ENCODE measurements around the gene PLA2R1. TPM values are rescaled to one million over a fixed set of nuclear protein-coding genes. Genes with fewer than 3 reads are reported as not detected.

The PLA2R1 gene
- total RNA-seq, 1 experiment from 2014 or later = 8.4 TPM

DNA sequence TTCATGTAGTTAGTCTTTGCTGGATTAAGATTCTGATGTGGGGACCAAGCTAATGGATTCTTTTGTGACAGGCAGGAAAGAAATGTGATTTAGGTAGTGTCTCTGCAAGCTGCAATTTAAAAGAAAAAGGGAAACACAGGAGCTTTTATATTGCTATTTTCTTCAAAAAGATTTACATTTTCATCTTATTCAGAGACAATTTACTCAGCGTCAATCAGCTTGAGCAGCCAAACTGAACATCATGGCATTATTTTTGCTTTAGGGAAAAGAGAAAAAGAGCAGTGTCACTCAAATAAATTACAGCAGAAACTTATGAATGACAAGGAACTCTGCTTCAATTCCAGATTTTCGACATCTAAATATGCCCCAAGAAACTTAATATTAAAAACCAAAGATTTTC, 67.4 kb downstream of the PLA2R1 start:
- intact Hi-C loops (cut with micrococcal nuclease) = no loop called here
- CTCF ChIA-PET = no interaction called here
- H3K27ac Mint-ChIP-seq (ENCODE audit: low read depth, unreplicated experiment) = no peak overlapping the region

GRCh38 chr2:159989249-159989648, 73.2 kb downstream of the PLA2R1 start:
- H3K27ac Mint-ChIP-seq (ENCODE audit: low read depth, unreplicated experiment) = no peak overlapping the region
- no TSS peak for BruUV-seq (replicated peaks)
- DNase-seq (ENCODE audit: unreplicated experiment) = no peak
- H3K27me3 Mint-ChIP-seq (ENCODE audit: insufficient read depth, unreplicated experiment) = no peaks in the 10 kb centered on the region
- CTCF ChIA-PET = interaction anchor here (1.1 kb wide), 1 partner anchor 9 kb away, joined by 3 read pairs; no protein-coding TSS in a partner anchor
- POLR2A ChIA-PET = no interaction called here
- H3K9me3 Mint-ChIP-seq (ENCODE audit: unreplicated experiment) = no peaks in the 10 kb centered on the region
- H3K36me3 Mint-ChIP-seq (ENCODE audit: insufficient read depth, unreplicated experiment) = peaks cover 17% of the 10 kb centered on the region
- no peak for TF ChIP-seq CTCF (IDR thresholded peaks at IDR 0.05; ENCODE audit: unreplicated experiment)
- intact Hi-C loops (cut with micrococcal nuclease) = no loop called here
- H3K4me3 Mint-ChIP-seq (ENCODE audit: unreplicated experiment) = no peak overlapping the region
- no peaks in the 10 kb centered on the region for H3K4me1 Mint-ChIP-seq (ENCODE audit: insufficient read depth, unreplicated experiment)

More for the DNA sequence above, 67.4 kb downstream of the PLA2R1 start:
- Mint-ChIP-seq H3K4me1 (ENCODE audit: insufficient read depth, unreplicated experiment) (peaks cover 14% of the 10 kb centered on the region), H3K36me3 (ENCODE audit: insufficient read depth, unreplicated experiment) (peaks cover 40% of the 10 kb centered on the region), H3K9me3 (ENCODE audit: unreplicated experiment) (no peaks in the 10 kb centered on the region), H3K27me3 (ENCODE audit: insufficient read depth, unreplicated experiment) (no peaks in the 10 kb centered on the region), H3K4me3 (ENCODE audit: unreplicated experiment) (no peak overlapping the region)
- no TSS peak for BruUV-seq (replicated peaks)
- POLR2A ChIA-PET = interaction anchor here (3.9 kb wide), 1 partner anchor 12 kb away, joined by 28 read pairs; no protein-coding TSS in a partner anchor
- no peak for TF ChIP-seq CTCF (IDR thresholded peaks at IDR 0.05; ENCODE audit: unreplicated experiment)
- no peak for DNase-seq (ENCODE audit: unreplicated experiment)

DNA sequence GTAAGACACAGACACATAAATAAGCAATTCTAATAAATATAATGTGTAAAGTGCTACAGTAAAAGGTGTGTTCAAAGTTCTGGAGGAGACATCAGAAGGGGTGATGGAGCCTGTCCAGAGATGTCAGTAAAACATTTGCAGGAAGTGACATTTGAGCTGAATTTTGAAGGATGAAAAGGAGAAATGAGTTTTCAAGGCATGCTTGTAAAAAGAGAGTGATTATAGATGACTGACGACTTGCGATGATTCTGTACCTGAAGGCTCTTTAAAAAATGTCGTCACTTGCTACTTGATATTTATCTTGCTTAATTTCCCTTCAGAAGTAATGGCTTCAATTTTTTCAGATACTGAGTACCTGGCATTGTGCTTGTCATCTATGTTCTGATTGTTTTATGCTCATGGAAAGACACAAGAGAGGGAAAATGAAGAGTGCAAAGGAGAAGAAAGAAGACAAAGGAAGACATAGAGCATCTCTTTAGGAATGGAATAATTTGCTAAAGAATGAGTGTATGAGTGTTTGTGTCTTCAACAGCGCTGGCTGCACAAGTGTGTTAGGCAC, 73.9 kb downstream of the PLA2R1 start:
- Mint-ChIP-seq H3K27me3 (ENCODE audit: insufficient read depth, unreplicated experiment) (no peaks in the 10 kb centered on the region), H3K27ac (ENCODE audit: low read depth, unreplicated experiment) (no peak overlapping the region), H3K4me1 (ENCODE audit: insufficient read depth, unreplicated experiment) (no peaks in the 10 kb centered on the region), H3K4me3 (ENCODE audit: unreplicated experiment) (no peak overlapping the region), H3K36me3 (ENCODE audit: insufficient read depth, unreplicated experiment) (peaks cover 19% of the 10 kb centered on the region), H3K9me3 (ENCODE audit: unreplicated experiment) (no peaks in the 10 kb centered on the region)
- CTCF ChIA-PET = interaction anchor here (0.6 to 1.1 kb wide), 3 partner anchors 10 to 70 kb away, joined by 3 read pairs; no protein-coding TSS in a partner anchor
- no TSS peak for BruUV-seq (replicated peaks)
- no peak for TF ChIP-seq CTCF (IDR thresholded peaks at IDR 0.05; ENCODE audit: unreplicated experiment)
- intact Hi-C loops (cut with micrococcal nuclease) = no loop called here
- DNase-seq (ENCODE audit: unreplicated experiment) = no peak
- POLR2A ChIA-PET = interaction anchor here (0.7 kb wide), 1 partner anchor 18 kb away, joined by 3 read pairs; no protein-coding TSS in a partner anchor

DNA sequence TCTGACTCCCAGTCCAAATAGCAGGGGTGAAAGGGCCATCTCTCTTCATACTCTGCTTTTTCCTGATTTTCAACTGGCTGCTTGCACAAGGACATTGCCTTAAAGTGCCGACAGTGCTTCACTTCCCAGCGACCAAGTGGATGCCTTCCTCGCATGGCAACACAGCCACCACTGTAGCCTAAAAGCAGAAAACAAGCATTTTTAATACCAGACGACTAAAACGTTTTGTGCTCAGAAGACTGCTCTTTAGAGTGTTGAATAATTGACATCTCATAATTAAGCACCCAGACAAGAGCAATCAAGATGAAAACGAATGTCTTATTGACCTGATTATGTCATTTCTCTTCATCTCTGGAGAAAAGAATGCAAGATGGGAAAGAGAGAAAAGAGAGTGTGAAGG, 75.2 kb downstream of the PLA2R1 start:
- Mint-ChIP-seq H3K27me3 (ENCODE audit: insufficient read depth, unreplicated experiment) (no peaks in the 10 kb centered on the region), H3K36me3 (ENCODE audit: insufficient read depth, unreplicated experiment) (peaks cover 19% of the 10 kb centered on the region), H3K4me3 (ENCODE audit: unreplicated experiment) (no peak overlapping the region), H3K9me3 (ENCODE audit: unreplicated experiment) (no peaks in the 10 kb centered on the region), H3K27ac (ENCODE audit: low read depth, unreplicated experiment) (no peak overlapping the region), H3K4me1 (ENCODE audit: insufficient read depth, unreplicated experiment) (peaks cover 7% of the 10 kb centered on the region)
- TF ChIP-seq CTCF (IDR thresholded peaks at IDR 0.05; ENCODE audit: unreplicated experiment) = no peak
- no peak for DNase-seq (ENCODE audit: unreplicated experiment)
- intact Hi-C loops (cut with micrococcal nuclease) = no loop called here
- CTCF ChIA-PET = no interaction called here
- POLR2A ChIA-PET = no interaction called here
- BruUV-seq (replicated peaks) = no TSS peak

Measured in MCF 10A (cell line).